UCSD-AML1 (cell line): ENCODE results near the gene HAUS8.
"Not testable (repeated sequence)": the region's sequence is repeated elsewhere in the genome, so short reads cannot be mapped to it uniquely, and the experiment has no call there.

Source experiments
- DNase-seq: peaks from one replicate; lab custom pipeline; 2025; ENCODE audit not compliant: unreplicated experiment; lab: John Stamatoyannopoulos, UW

HAUS8 gene

DNA sequence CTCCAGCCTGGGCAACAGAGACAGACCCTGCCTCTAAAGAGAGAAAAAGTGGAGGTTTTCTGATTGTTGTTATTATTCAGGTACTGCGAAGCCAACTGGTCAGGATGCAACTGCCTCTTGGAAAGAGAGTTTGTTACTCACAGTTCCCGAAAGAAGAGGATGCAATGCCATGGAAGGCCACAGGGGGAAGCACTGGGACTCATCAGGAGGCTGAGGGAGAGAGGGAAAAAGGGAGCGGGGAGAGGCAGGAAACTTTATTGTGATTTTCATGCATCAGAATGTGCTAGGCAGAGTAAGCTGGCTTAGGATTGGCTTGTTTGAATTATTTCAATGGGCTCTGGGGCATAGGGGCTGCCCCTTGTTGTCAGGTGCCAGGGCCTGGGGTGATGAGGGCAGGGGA lies 27.9 kb upstream of the HAUS8 start:
- DNase-seq = no peak

DNA sequence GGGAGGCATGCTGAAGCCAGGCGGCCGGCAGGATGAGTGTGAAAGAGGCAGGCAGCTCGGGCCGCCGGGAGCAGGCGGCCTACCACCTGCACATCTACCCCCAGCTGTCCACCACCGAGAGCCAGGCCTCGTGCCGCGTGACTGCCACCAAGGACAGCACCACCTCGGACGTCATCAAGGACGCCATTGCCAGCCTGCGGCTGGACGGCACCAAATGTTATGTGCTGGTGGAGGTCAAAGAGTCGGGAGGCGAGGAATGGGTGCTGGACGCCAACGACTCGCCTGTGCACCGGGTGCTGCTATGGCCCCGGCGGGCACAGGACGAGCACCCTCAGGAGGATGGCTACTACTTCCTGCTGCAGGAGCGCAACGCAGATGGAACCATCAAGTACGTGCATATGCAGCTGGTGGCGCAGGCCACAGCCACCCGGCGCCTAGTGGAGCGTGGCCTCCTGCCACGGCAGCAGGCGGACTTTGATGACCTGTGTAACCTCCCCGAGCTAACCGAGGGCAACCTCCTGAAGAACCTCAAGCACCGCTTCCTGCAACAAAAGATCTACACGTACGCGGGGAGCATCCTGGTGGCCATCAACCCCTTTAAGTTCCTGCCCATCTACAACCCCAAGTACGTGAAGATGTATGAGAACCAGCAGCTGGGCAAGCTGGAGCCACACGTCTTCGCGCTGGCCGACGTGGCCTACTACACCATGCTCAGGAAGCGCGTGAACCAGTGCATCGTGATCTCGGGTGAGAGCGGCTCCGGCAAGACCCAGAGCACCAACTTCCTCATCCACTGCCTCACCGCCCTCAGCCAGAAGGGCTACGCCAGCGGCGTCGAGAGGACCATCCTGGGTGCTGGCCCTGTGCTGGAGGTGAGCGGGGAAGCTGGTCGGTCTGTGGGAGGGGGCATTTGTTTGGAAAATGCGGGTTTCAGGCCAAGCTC lies 26.7 kb upstream of the HAUS8 start:
- no peak for DNase-seq

GRCh38 chr19:17098326-17098725 lies 23.1 kb upstream of the HAUS8 start:
- no peak for DNase-seq

GRCh38 chr19:17097593-17098126 lies 22.4 kb upstream of the HAUS8 start:
- peak; percentile 24 for DNase-seq

GRCh38 chr19:17095141-17095919 lies 20.1 kb upstream of the HAUS8 start:
- peak; percentile 18 for DNase-seq

DNA sequence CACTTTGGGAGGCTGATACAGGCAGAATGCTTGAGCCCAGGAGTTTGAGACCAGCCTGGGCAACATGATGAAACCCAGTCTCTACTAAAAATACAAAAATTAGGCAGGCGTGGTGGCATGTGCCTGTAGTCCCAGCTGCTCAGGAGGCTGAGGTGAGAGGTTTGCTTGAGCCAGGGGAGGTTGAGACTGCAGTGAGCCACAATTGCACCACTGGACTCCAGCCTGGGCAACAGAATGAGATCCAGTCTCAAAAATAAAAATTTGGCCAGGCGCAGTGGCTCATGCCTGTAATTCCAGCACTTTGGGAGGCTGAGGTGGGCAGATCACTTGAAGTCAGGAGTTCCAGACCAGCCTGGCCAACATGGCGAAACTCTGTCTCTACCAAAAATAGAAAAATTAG lies 19.4 kb upstream of the HAUS8 start:
- DNase-seq = not testable (repeated sequence)

DNA sequence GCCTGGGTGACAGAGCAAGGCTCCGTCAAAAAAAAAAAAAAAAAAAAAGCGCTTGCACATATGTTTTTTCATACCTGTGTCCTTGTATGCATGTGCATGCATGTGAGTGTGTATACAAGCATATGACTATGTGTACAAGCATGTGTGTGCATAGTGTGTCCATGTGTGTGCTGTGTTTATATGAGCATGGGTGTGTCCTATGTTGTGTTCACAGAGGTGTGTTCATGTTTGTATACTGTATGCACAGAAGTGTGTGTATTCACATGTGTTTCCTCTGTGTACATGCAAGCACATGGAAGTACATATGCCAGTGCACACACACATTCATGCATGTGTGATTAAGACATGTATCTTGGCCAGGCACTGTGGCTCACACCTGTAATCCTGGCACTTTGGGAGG lies 17.4 kb upstream of the HAUS8 start:
- no peak for DNase-seq

- DNase-seq = peak; percentile 74
These were observed 16.6 kb upstream of the HAUS8 start for GRCh38 chr19:17091758-17092333.

- peak; percentile 44 for DNase-seq
These were observed 15.3 kb upstream of the HAUS8 start for GRCh38 chr19:17090583-17090982.

GRCh38 chr19:17088552-17088951 lies 13.3 kb upstream of the HAUS8 start:
- DNase-seq = no peak

DNA sequence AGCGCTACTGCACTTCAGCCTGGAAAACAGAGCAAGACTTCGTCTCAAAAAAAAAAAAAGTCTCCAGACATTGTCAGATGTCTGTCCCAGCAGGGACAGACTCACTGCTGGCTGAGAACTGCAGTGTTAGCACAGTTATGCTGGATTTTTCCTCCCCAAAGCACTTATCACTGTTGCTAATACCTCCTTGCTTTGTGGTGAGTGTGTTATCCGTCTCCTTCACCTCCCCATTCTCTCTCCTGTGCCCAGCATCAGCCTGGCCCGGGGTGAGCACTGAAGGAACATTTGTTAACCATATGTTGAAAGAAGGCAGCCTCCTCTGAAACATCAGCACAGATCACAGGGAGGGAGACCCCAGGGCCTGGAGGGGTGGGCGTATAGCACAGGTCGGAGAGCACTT lies 11.6 kb upstream of the HAUS8 start:
- no peak for DNase-seq

- DNase-seq = no peak
These were observed 10.9 kb upstream of the HAUS8 start for GRCh38 chr19:17086120-17086519.

GRCh38 chr19:17081672-17082630 lies 6.7 kb upstream of the HAUS8 start:
- no peak for DNase-seq

GRCh38 chr19:17080440-17080801 lies 5.2 kb upstream of the HAUS8 start:
- no peak for DNase-seq

GRCh38 chr19:17079710-17080439 lies 4.6 kb upstream of the HAUS8 start:
- no peak for DNase-seq

- no peak for DNase-seq
These were observed 3.9 kb upstream of the HAUS8 start for GRCh38 chr19:17078920-17079709.

DNA sequence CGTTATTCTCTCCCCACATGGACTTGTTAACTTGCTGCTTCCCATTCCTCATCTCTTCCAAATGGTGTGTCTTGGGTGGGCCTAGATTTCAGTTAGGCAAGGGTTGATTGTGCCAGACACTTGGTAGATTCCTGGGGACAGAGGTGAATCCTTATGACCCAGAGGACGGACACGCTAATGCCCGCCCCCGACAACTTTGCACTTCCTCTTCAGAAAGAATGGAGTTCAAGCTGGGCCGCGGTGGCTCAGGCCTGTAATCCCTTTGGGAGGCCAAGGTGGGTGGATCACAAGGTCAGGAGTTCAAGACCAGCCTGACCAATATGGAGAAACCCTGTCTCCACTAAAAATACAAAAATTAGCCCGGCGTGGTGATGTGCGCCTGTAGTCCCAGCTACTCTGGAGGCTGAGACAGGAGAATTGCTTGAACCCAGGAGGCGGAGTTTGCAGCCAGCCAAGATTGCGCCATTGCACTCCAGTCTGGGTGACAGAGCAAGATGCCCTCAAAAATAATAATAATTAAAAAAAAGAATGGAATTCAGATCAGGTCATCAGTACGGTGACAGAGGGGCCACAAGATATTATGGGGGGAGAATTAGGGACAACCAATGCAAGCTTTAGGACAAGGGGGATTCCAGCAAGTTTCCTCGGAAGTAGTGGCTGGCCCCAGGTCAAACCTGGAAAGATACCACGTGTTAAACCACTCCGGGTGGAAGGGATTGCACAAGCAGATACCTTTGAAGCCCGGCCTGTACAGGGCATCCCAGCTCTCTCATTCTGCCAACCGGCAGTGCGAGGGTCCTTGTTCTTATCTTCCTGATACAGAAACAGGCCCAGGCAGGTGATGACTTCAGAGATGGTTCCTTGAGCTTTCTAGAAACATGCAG lies 3.0 kb upstream of the HAUS8 start:
- DNase-seq = no peak

DNA sequence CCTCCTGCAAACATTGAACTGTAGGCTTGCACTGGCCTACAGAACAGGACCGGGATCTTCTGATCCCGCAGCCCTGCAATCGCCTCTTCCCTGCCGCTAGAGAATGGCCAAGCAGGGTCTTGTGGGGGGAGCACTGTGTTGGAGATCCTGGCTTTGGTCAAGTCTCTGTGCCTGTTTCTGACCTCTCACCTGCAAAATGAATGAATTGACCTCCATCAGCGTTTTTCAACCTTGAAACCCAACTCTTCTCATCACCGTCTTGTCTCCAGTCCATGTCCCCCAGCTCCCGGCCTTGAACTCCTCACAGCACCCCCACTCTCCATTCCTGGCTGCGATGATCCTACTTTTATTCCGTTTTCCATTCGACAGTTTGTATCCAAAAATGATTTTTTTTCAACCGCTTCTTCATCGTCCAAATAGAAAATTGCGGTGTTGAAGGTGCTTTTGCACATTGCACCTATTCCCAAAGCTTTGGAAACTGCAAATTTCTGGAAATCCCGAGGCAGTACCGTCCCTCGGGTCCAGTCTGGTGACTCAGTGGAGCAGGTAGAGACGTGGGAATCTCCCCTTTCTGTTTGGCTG lies 2.3 kb upstream of the HAUS8 start:
- no peak for DNase-seq
